GM04503 (cell line): ENCODE data around the gene RLN3.

Experiments used
- DNase-seq: peaks from one replicate; pipeline ENCODE4 v3.0.0-alpha.2; 2012; ENCODE audit warnings: low read depth

The RLN3 gene

DNA sequence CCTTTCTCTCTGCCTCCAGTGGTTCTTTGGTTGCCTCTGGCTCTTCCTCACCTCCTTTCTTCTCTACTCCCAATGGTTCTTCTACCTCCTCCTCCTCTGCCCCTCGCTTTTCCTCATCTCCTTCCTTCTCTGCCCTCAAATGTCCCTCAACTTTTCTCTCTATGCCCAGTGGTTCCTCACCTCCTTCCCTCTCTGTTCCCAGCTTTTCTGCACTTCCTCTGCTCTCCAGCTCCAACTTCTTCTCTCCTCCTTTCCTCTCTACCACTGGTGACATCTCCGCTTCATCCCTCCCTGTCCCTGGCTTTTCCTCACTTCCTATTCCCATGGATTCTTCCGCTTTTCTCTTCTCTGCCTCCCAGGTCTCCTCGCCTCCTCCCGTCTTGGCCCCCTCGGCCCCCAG is 26.2 kb downstream of the RLN3 start:
- DNase-seq, result no peak

DNA sequence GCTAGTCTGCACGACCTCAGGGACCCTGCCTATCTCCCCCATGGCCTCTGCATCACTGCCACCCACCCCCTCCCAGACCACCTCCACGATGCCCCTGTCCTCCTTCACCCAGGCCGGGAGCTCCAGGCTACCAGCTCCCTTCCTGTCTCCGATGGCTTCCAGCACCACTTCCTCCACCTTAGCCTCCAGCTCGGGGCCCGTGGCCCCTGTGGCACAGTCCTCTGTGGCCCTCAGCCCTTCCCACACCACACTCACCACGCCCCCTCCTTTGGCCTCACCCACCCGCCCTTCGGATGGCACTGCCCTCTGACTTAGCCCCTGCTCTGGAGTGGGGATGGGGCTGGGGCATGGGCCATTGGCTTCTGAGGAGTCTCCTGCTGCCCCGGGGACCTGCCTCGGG is 26.8 kb downstream of the RLN3 start:
- no peak for DNase-seq

DNA sequence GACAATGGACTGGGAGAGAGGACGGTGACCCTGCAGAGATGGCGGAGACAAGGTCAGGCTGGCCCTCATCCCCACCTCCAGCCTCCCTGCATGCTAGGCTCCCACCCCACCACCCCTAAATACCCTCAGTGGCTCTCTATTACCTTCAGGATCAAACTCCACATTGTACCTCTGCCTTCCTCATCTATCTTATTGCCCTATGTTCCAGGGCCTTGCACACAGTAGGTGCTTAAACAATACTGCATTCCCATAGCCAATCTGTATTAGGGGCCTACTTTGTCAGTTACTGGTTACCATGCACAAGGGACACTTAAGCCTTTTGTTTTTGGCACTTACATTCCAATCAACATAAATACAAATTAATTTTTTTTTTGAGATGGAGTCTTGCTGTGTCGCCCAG is 27.4 kb downstream of the RLN3 start:
- DNase-seq, result no peak

DNA sequence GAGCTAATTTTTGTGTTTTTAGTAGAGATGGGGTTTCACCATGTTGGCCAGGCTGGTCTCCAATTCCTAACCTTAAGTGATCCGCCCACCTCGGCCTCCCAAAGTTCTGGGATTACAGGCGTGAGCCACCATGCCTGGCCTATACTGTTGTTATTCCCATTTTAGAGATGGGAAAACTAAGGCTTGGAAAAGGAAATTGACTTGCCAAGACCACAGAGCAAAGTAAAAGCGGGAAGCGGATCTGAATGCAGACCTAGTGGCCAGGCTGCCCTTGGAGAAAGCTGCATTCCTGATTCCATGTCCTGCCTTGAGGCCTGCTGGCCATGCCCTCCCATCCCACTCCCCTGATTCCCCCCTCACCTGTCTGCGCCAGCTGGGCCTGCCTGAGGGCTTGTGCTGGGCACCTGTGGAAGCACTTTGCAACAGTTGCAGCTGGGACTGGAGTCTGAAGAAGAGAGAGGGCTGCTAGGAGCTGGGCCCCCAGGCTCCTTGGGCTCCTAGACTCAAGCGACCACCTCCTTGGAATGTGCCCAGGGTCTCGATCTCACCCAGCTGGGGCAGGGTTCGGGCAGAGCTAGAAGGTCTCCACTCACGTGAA is 28.2 kb downstream of the RLN3 start:
- DNase-seq, result no peak

- DNase-seq, result no peak
These were observed 28.9 kb downstream of the RLN3 start for GRCh38 chr19:14056741-14057356.

DNA sequence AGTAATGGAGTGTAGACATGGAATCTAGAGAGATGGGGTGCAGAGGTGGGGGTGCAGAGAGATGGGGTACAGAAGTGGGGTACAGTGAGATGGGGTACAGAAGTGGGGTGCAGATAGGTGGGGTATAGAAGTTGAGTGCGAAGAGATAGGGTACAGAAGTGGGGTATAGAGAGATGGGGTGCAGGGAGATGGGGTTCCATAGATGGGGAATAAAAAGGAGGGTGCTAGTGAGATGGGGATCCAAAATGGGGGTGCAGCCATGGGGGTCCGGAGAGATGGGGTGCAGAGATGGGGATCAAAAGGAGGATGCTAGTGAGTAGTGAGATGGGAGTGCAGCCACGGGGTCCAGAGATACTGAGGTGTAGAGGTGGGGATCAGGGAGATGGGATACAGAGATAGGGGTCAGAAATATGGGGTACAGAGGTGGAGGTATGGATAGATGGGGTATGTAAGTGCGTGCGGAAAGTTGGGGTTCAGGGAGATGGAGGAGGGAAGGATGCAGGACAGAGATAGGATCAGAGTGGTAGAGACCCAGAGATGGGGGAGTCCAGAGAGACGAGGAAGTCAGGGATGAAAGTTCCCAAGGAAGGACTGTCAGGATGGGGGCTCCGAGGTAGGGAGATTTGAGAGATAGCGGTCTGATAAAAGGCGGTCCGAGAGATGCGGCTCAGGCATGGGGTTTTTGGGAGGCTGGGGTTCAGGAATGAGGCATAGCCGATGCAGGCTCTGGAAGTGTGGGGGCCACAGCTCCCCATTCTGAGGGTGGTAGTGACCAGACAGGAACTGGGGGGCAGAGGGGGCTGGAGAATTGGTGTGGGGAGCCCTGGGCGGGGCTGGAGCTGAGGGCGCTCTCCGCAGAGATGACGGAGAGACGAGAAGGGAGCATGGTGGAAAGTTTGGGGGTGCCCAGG is 30.5 kb downstream of the RLN3 start:
- DNase-seq, result no peak

DNA sequence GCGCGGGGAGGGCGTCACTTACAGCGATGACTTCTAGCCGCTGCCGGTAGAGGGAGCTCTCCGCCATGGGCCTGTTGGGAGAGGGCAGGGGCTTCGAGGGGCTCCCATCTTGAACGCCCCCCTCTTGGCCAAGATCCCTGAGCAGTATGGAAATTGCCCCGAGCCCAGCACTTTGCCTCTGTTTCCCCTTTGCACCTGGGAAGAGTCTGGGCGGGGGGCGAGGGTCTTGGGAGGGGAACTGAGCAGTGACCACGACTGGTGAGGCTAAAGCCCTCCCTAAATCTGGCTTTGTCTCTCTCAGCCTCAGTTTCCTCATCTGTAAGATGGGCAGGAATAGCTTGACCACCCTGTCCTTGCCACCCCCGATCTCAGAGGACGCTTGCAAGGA is 31.1 kb downstream of the RLN3 start:
- no peak for DNase-seq

GRCh38 chr19:14059652-14060155 is 31.8 kb downstream of the RLN3 start:
- DNase-seq, result no peak

DNA sequence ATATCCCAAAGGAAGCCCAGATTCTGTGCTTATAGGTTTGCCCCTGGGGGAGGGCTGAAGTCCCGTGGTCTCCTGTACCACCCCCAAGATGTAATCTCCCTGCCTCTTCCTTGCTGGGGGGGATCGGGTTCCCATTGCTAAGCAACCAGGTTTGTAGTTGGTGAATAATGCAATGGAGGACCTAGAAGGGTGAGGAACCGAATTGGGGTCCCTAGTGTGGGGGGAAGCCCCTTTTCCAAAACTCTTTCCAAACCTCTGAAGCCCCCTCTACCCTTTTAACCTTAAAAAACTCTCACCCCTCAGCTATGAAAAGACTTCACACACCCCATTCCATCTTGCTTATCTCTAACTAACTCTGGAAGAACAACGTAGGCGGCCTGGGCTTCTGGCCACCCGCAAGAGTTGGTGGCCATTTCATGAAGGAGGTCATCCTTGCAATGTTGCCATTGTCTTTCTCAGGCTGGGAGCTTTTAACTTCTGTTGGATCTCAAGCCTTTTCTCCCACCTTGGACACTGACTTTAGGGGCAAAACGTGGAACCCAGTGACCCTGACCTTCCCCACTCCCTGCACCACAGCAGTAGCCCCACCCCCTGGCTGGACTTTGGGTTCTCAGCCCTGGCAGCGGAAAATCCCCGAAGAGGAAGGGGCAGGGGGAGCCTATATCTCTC is 33.3 kb downstream of the RLN3 start:
- no peak for DNase-seq

DNA sequence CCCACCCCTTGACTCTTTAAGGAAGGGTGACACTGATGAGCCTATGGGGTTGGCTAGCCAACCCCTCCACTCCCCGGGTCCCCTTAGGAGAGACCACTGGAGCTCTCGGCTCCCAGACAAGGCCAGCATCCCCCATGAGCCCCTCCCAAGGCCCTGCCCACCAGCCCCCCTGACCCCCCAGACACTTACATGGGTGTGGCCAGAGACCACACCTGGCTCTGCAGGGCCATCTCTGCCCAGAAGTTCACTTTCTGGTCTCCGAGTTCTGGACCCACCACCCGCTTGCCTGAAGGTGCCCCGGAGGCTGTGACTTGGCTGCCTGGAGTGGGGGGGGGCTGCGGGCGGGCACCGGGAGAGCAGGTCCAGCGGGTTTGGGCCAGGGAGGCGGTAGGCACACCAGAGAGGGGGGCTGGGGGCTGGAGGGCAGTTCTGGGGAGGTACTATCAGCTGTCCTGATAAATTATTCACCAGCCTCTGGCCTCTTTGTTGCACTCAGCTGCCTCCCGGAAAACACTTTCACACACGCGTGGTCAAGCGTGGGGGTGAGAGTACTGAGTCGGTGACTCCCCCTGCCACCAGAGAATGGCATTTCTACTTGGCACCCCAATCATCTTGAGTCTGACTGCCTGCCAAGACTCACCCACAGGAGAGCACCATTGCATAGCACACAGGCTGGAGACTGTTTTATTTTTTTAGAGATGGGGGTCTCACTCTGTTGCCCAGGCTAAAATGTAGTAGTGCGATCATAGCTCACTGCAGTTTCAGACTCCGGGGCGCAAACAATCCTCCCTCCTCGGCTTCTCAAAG is 34.0 kb downstream of the RLN3 start, which contains the start of gene PALM3:
PALM3 (minus strand) TSS at position 326 of the 807 bp plus-strand sequence; CDS start at position 230, 96 bp downstream.
- no peak for DNase-seq

- no peak for DNase-seq
These were observed 34.6 kb downstream of the RLN3 start for GRCh38 chr19:14062558-14062855.

DNA sequence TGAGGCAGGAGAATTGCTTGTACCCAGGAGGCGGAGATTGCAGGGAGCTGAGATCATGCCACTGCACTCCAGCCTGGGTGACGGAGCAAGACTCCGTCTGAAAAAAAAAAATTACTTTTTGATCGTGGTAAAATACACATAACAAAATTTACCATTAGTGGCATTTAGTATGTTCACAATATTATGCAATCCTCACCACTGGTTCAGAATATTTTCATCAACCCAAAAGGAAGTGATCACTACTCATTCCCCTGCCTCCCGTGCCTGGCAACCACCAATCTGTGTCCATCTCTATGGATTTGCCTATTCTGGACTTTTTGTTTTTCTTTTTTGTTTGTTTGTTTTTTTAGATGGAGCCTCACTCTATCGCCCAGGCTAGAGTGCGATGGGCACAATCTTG is 35.2 kb downstream of the RLN3 start:
- no peak for DNase-seq

DNA sequence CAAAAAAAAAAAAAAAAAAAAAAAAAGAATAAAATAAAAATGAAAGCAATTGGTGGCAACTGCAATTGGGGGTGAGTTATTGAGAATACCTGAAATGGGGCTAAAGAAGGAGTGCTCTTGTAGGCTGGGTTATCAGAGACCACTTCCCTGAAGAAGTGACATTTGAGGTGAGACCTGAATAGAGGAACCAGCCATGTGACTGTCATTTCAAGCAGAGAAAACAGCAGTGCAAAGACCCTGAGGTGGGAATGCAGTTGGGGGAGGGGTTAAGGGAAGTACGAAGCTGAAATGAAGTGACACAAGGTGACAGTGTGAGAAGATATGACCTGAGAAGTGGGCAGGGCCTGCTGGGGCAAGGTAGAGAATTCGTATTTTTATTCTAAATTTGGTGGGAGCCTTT is 38.2 kb downstream of the RLN3 start:
- no peak for DNase-seq

DNA sequence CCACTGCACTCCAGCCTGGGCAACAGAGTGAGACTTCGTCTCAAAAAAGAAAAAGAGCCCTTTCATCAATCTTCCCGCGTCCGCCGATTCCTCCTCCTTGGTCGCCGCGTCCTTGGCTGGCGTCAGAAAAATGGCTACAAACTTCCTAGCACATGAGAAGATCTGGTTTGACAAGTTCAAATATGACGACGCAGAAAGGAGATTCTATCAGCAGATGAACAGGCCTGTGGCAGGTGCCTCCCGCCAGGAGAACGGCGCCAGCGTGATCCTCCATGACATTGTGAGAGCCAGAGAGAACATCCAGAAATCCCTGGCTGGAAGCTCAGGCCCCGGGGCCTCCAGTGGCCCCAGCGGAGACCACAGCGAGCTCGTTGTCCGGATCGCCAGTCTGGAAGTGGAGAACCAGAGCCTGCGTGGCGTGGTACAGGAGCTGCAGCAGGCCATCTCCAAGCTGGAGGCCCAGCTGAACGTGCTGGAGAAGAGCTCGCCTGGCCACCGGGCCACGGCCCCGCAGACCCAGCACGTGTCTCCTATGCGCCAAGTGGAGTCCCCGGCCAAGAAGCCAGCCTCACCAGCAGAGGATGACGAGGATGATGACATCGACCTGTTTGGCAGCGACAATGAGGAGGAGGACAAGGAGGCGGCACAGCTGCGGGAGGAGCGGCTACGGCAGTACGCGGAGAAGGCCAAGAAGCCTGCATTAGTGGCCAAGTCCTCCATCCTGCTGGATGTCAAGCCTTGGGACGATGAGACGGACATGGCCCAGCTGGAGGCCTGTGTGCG is 42.5 kb downstream of the RLN3 start:
- no peak for DNase-seq

DNA sequence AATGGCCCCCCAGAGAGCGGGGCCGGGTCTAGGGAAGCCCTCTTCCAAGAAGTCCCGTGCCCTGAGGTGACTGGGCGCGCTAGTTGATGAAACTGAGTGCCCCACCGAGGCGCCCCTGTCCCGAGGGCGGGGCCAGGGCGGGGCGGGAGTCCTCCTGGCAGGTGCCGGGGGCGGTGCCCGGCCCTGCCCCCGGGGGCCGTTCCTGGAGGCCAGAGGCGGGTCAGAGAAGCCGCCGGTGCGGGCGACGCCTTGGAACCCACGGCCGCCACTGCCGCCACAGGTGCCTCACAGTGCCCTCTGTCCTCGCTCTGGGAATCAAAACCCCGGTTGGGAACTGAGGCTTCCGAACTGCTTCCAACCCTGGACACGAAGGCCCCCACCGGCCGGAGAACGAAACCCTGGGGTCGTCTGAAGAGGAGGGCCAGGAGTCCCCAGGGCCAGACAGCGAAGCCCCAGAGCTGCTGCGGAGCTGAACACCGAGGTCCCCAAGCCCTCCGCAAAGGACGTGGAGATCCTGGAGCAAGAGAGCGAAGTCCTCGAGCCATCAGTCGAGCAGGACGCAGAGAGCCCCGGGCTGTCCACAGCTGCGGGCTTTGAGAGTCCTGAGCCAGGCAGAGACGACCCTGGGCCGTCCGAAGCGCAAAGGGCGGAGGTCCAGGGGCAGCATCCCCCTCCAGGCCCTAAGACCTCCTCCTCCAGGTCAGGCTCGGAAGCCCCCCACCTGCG is 44.8 kb downstream of the RLN3 start, which contains the start of gene MISP3:
MISP3 (plus strand) TSS at position 252 of the 726 bp plus-strand sequence. CDS start 524 bp downstream, outside the sequence.
- no peak for DNase-seq

DNA sequence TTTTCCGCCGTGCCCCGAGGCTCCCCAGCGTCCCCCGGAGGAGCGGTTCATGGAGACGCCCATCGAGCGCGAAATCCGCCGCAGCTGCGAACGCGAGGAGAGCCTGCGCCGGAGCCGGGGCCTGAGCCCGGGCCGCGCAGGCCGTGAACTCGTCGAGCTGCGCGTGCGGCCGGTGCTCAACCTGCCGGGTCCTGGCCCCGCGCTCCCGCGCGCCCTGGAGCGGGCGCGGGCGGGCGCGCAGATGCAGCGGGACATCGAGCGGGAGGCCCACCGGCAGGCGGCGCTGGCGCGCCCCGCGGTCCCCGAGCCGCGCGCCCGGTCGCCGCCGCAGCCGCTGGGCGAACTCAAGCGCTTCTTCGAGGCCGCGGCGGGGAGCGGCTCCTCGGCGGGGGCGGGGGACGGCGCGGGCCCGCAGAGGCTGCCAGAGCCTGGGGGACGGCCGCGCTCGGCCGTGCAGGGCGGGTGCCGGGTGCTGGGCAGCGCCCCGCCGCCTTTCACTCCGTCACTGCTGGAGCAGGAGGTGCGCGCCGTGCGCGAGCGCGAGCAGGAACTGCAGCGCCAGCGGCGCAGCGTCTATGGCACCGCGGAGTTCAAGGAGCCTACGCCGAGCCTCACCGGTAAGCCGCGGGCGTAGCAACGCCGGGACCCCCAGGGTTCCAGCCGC is 45.4 kb downstream of the RLN3 start:
- no peak for DNase-seq

DNA sequence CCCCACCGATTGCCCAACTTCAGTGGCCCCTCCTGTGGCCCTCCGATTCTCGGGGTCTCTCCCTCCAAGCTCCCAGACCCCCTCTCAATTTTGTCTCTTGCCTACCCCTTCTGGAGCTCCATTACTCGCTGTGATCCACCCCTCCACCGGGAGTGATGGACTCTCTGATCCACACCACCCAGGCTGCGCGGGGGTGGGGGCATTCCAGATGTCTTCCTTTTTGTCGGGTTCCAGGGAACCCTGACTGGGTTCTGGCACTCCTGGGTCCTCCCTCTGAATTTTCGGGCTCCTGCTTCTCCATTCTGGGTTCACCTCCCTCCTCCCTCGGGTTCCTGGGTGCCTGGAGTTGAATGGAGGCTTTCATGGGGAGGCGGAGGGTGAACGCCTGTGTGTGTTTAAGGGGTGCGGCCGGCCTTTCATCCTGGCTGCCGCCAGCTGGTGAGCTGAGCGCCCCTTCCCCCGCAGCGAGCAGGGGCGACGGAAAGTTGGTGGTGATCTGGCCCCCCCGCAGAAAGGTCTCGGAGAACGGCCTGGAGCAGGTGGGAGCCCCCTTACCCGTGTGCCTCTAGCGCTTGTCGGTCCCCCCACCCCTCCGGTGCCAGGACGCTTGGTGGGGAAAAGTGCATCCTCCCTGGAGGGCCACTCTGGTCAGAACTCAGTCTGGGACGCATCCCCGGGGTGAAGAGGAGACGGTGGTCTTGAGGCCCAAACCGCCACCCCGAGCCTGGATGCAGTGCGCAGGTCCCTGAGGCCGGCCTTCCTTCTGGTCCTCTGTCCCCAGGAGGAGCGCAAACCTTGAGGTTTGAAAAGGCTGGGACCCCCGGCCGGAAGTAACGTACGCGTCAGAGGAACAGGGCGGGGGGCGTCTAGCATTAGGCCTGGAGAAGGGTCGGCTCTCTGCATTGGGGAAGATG is 46.2 kb downstream of the RLN3 start:
- DNase-seq, result no peak

DNA sequence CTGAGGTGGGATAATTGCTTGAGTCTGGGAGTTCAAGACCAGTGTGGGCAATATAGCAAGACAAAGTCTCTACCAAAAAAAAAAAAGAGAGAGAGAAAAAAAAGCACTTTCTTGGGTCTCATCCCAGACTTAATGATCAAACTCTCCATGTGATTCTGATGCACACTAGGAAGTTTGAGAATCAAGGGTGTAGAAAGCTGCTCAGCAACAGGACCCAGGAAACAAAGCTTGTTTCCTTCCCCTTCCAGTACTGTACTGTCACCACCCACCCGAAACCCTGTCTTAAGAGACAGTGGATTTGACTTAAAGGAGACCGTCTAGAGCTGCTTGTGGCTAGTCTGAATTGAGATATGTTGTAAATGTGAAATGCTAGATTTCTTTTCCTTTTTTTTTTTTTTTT is 50.5 kb downstream of the RLN3 start:
- DNase-seq, result no peak
